AG09319 (cell line): ENCODE results near the gene RTF1.

Source experiments
- DNase-seq: peaks from one replicate; pipeline ENCODE4 v3.0.0-alpha.2; 2010; ENCODE audit warnings: low read depth; ENCODE audit errors: extremely low read depth
- CTCF ChIP-seq: IDR thresholded peaks from 2 replicates; pipeline ENCODE4 v1.5.1; 2011; ENCODE audit warnings: low read depth, mild to moderate bottlenecking, inconsistent platforms, low read length, moderate library complexity

The RTF1 gene

DNA sequence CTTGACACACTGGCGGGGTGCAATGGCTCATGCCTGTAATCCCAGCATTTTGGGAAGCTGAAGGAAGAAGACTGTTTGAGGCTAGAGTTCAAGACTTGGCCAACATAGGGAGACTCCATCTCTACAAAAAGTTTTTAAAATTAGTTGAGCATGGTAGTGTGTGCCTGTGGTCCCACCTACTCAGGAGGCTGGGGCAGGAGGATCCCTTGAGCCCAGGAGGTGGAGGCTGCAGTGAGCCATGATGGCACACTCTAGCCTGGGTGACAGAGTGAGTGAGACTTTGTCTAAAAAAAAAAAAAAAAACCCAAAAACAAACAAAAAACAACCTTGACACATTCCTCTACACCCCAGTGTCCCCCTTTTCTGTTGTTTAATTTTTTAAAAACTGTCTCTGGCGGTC lies 72.7 kb downstream of the RTF1 start:
- TF ChIP-seq CTCF = no peak
- no peak for DNase-seq

DNA sequence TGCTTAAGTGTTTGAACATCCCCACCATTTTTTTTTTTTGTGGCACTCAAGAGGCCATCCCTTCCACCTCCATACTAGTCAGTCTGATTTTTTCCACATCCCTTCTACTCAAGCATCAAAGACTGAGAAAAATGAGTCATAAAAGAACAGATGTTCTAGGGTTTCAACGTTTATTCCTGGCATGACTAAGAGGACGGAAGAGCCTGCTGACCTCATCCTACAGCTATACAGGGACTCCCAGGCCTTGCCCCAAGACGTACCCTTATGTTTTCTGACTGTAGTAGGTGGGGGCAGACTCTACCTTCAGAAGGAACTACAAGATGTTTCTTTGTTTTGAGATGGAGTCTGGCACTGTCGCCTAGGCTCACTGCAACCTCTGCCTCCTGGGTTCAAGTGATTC lies 73.5 kb downstream of the RTF1 start:
- peak; percentile 86 for DNase-seq
- TF ChIP-seq CTCF = no peak

DNA sequence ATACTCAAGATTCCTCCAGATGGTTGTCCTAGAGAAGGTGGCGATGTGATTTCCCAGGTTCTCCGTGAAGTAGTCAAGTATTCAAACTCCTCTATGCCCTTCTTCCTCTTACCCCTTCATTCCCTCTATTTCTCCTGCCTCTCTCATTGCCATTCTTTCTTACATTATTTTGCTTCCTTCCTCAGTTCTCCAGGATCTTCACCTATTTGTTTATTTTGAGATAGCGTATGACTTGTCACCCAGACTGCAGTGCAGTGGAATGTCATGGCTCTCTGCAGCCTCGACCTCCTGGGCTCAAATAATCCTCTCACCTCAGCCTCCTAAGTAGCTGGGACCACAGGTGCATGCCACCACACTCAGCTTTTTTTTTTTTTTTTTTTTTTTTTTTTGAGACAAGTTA lies 75.0 kb downstream of the RTF1 start:
- no peak for TF ChIP-seq CTCF

DNA sequence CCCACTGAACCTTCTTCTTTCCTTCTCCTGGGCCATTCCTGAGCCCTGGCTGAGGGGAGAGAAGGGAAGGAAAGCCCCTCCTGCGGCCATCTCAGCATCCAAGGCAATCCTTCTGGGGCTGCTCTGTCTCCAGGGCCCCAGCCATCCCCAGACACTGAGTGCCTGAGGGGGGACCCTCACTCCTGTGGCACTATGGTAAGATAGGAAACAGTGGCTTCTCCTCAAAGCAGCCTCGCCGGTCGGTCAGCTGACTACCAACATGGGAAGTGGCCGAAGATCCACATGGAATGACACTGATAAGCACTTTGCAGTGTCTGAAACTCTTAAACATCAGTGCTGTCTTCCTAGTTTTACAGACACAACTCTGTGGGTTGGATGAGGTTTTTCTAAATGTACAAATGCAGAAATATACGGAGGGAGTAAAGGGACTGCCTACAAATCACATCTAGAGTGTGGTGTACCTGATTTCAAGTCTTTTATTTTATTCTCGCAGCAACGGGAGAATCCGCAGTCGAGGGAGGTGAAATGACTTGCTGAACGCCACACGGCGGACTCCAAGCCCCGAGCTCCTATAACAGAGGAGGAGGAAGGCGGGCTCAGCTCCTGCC lies 75.8 kb downstream of the RTF1 start:
- no peak for DNase-seq
- TF ChIP-seq CTCF = no peak

More for the DNA sequence above, 75.0 kb downstream of the RTF1 start:
- no peak for DNase-seq

DNA sequence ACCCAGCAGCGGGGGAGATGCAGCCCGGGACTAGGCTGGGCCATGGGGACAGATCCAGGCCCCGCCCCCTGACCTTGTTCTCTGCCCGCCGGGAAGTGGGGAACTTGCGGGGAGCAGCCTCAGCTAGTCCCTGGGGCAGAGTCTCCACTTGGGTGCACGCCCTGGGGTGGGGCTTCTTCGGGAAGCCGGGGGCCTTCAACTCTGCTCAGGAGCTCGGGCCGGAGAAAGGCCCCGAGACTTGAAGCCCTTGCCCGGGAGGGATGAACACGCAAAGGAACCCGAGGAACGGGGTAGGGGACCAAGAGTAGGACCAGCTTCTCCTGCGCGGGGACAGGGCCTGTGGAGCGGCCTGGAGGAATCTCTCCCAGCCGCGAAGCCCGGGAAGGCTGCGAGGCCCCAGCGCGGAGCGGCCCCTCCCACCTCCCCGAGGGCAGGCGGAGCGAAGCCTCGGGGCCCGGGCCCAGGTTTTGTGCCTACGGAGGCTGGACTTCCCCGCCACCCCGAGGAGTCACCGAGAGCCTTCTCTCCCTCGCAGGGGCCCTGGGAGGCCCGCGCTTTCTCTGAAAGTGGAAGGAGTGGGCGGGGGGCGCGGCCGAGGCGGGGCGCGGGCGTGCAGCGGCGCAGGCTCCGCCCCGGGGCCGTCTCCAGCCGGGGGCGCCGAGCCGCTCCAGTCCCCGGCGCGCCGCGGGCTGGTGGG lies 76.5 kb downstream of the RTF1 start, which contains the start of gene ITPKA:
ITPKA (plus strand) TSS at position 670 of the 697 bp plus-strand sequence. CDS start 54 bp downstream, outside the sequence.
- no peak for TF ChIP-seq CTCF
- DNase-seq = peak; percentile 23

DNA sequence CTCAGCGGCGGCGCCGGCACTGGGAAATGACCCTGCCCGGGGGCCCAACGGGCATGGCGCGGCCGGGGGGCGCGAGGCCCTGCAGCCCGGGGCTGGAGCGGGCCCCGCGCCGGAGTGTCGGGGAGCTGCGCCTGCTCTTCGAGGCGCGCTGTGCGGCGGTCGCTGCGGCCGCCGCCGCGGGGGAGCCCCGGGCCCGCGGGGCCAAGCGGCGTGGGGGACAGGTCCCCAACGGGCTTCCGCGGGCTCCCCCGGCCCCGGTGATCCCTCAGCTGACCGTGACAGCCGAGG lies 77.0 kb downstream of the RTF1 start:
- no peak for DNase-seq
- TF ChIP-seq CTCF = no peak

GRCh38 chr15:41494190-41494921 lies 77.5 kb downstream of the RTF1 start:
- no peak for DNase-seq
- no peak for TF ChIP-seq CTCF
